Lower leg skin (tissue), 4 donors: ENCODE measurements around the gene SLC7A5. TPM values are rescaled to one million over a fixed set of nuclear protein-coding genes. Genes with fewer than 3 reads are reported as not detected.
"Not testable (repeated sequence)": the region's sequence is repeated elsewhere in the genome, so short reads cannot be mapped to it uniquely, and the experiment has no call there.

Source experiments
- DNase-seq, 2 donors: peaks; one replicate each; pipeline ENCODE4 v3.0.0-alpha.2; 2019; ENCODE audit warnings: low spot score in 2 of 2
- H3K4me3 ChIP-seq: fragments of 200-600 bp; sonication (generic); 2 replicates; pipeline ENCODE4 v1.5.1; 2017; ENCODE audit warnings: mild to moderate bottlenecking, low read depth; ENCODE audit not compliant: poor library complexity, severe bottlenecking
- CTCF ChIP-seq, 3 donors: fragments of 450-650 bp; IDR thresholded peaks; one replicate each; pipeline ENCODE4 v1.5.1; 2016; ENCODE audit warnings: antibody characterized with exemption in 3 of 3, mild to moderate bottlenecking in 3 of 3, moderate library complexity in 2 of 3
- POLR2A ChIP-seq, 2 donors: fragments of 450-650 bp; IDR thresholded peaks; one replicate each; pipeline ENCODE4 v1.6.1; 2016 to 2017; ENCODE audit warnings: antibody characterized with exemption in 2 of 2, mild to moderate bottlenecking in 1 of 2, moderate library complexity in 1 of 2
- WGBS, 2 donors: methylation state at CpG; one replicate each; pipeline ENCODE4 v1.1.5; 2018; 5-methylcytosine and 5-hydroxymethylcytosine counted together
- intact Hi-C: fragments of 100-400 bp; cut with DNase I; formaldehyde crosslinking; loops from one replicate; pipeline ENCODE4 v1.15.0; 2023; ENCODE audit warnings: low total_unique reads
- total RNA-seq, 4 donors: library from RNA; depleted of rRNA; stranded (reverse); fragments of >200 nt; gene quantifications; one replicate each; pipeline ENCODE4 v1.1.0, GENCODE V29; 2016

SLC7A5 gene
- total RNA-seq, 4 donors from 2014 or later, result 8.0 to 39.0 (median 19.4) TPM

- TF ChIP-seq CTCF (IDR thresholded peaks at IDR 0.05) (no peak), POLR2A (IDR thresholded peaks at IDR 0.05) (no peak)
- intact Hi-C loops, result no loop called here
- DNase-seq, result no peak
- WGBS, 2 donors, result 61 to 72% methylated on average over 12 to 19 of the region's 20 CpGs
- no peak overlapping the region for H3K4me3 ChIP-seq
Observed at GRCh38 chr16:87828071-87828906, 41.0 kb downstream of the SLC7A5 start.

DNA sequence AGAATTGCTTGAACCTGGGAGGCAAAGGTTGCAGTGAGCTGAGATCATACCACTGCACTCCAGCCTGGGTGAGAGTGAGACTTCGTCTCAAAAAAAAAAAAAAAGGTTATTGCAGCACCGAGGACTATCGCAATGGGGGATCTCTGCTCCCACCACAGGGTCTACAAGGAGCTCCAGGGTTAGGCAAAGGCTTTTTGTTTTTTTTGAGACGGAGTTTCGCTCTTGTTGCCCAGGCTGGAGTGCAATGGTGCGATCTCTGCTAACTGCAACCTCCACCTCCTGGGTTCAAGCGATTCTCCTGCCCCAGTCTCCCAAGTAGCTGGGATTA is 41.8 kb downstream of the SLC7A5 start:
- 90 to 93% methylated on average over 7 of the region's 7 CpGs for WGBS, 2 donors
- DNase-seq, intact Hi-C loops, H3K4me3 ChIP-seq: not testable (repeated sequence)

GRCh38 chr16:87826798-87827587 is 42.3 kb downstream of the SLC7A5 start:
- no peak overlapping the region for H3K4me3 ChIP-seq
- 67 to 73% methylated on average over 28 of the region's 28 CpGs for WGBS, 2 donors
- no peak for DNase-seq
- TF ChIP-seq CTCF (IDR thresholded peaks at IDR 0.05) (no peak), POLR2A (IDR thresholded peaks at IDR 0.05) (no peak)
- intact Hi-C loops, result no loop called here

DNA sequence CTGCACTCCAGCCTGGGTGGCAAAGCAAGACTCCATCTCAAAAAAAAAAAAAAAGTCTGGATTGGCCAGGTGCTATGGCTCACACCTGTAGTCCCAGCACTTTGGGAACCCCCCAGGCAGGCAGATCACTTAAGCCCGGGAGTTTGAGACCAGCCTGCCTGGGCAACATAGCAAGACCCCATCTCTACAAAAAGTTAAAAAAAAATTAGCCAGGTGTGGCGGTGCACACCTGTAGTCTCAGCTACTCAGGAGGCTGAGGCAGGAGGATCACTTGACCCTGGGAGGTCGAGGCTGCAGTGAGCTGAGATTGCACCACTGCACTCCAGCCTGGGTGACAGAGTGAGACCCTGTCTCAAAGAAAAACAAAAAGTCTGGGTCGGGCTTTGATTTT is 42.9 kb downstream of the SLC7A5 start:
- DNase-seq, intact Hi-C loops, H3K4me3 ChIP-seq: not testable (repeated sequence)
- WGBS, 2 donors, result 63 to 67% methylated on average over 4 of the region's 4 CpGs

DNA sequence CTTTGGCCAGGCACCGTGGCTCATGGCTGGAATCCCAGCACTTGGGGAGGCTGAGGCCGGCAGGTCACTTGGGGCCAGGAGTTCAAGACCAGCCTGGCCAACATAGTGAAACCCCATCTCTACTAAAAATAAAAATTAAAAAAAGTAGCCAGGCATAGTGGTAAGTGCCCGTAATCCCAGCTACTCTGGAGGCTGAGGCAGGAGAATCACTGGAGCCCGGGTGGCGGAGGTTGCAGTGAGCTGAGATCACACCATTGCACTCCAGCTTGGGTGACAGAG is 43.5 kb downstream of the SLC7A5 start:
- 82 to 83% methylated on average over 5 of the region's 5 CpGs for WGBS, 2 donors
- DNase-seq, intact Hi-C loops, H3K4me3 ChIP-seq: not testable (repeated sequence)

GRCh38 chr16:87824991-87825841 is 44.1 kb downstream of the SLC7A5 start:
- WGBS, 2 donors, result 77 to 86% methylated on average over 29 of the region's 29 CpGs
- DNase-seq, result no peak
- no peak for TF ChIP-seq CTCF (IDR thresholded peaks at IDR 0.05)
- no peak for TF ChIP-seq POLR2A (IDR thresholded peaks at IDR 0.05)
- H3K4me3 ChIP-seq, result no peak overlapping the region
- intact Hi-C loops, result no loop called here
